Right ventricle myocardium superior (tissue), 1 donor: ENCODE results near the gene RETN. TPM values are rescaled to one million over a fixed set of nuclear protein-coding genes. Genes with fewer than 3 reads are reported as not detected.

Experiments used
- ATAC-seq: fragments of 200-7000 bp; cut with Tn5 transposase; one replicate; pipeline ENCODE4 v1.9.1; 2020; ENCODE audit warnings: mild to moderate bottlenecking; ENCODE audit not compliant: poor library complexity
- DNase-seq: peaks from one replicate; pipeline ENCODE4 v3.0.0-alpha.2; 2020
- intact Hi-C: fragments of 100-400 bp; cut with DNase I; formaldehyde crosslinking; loops from one replicate; pipeline ENCODE4 v1.11.2; 2022
- total RNA-seq: library from RNA; stranded (reverse); fragmentation: NEBNext Ultra II Directional; extraction: Animal tissue kit (Norgen Biotek cat#: 25700); gene quantifications from one replicate; pipeline ENCODE4 v1.2.1, GENCODE V29; 2021
- donor health status: DM: no; HTN: yes; CAD: no; lungs with severe emphysema.

The RETN gene
- total RNA-seq, 1 donor from 2014 or later = 0.48 TPM

- intact Hi-C loops = no loop called here
- DNase-seq (no peak), ATAC-seq (no peak)
Measured at GRCh38 chr19:7678971-7679751, 10.3 kb downstream of the RETN start.

GRCh38 chr19:7679771-7680605 is 11.1 kb downstream of the RETN start:
- intact Hi-C loops = loop anchor here (5.0 kb wide), 1 partner anchor 113 kb away; no protein-coding TSS in a partner anchor
- DNase-seq (no peak), ATAC-seq (no peak)

- ATAC-seq (peak; percentile 94), DNase-seq (peak; percentile 94)
- intact Hi-C loops = loop anchor here (5.0 kb wide), 1 partner anchor 113 kb away; no protein-coding TSS in a partner anchor
Measured at GRCh38 chr19:7680606-7681339, 11.9 kb downstream of the RETN start, which contains the start of gene TRAPPC5. TRAPPC5 (plus strand) TSS chr19:7680833; CDS start chr19:7682254, 1,421 bp downstream.

- ATAC-seq (peak; percentile 83), DNase-seq (peak; percentile 87)
- intact Hi-C loops = loop anchor here (5.0 kb wide), 1 partner anchor 114 kb away; no protein-coding TSS in a partner anchor
Measured at GRCh38 chr19:7681340-7682174, 12.7 kb downstream of the RETN start.

- ATAC-seq (no peak), DNase-seq (no peak)
- intact Hi-C loops = loop anchor here (5.0 kb wide), 1 partner anchor 115 kb away; no protein-coding TSS in a partner anchor
Measured at GRCh38 chr19:7682175-7682855, 13.5 kb downstream of the RETN start.

GRCh38 chr19:7685546-7686445 is 16.9 kb downstream of the RETN start:
- DNase-seq (no peak), ATAC-seq (no peak)
- intact Hi-C loops = no loop called here

- intact Hi-C loops = no loop called here
- DNase-seq = no peak
Measured at GRCh38 chr19:7687177-7687576, 18.3 kb downstream of the RETN start.

GRCh38 chr19:7689165-7689564 is 20.3 kb downstream of the RETN start:
- ATAC-seq = no peak
- DNase-seq = no peak
- intact Hi-C loops = no loop called here

More at GRCh38 chr19:7687177-7687576, 18.3 kb downstream of the RETN start:
- ATAC-seq = no peak

GRCh38 chr19:7690779-7691258 is 22.0 kb downstream of the RETN start:
- ATAC-seq = no peak
- no peak for DNase-seq
- intact Hi-C loops = no loop called here

GRCh38 chr19:7691497-7691896 is 22.6 kb downstream of the RETN start:
- intact Hi-C loops = no loop called here
- DNase-seq (no peak), ATAC-seq (no peak)

GRCh38 chr19:7692417-7693088 is 23.7 kb downstream of the RETN start:
- intact Hi-C loops = no loop called here
- ATAC-seq (no peak), DNase-seq (no peak)

- no peak for DNase-seq
- intact Hi-C loops = no loop called here
- ATAC-seq = no peak
Measured at GRCh38 chr19:7694499-7694898, 25.6 kb downstream of the RETN start.

GRCh38 chr19:7697721-7698287 is 29.0 kb downstream of the RETN start:
- ATAC-seq (no peak), DNase-seq (no peak)
- intact Hi-C loops = no loop called here

GRCh38 chr19:7698583-7698982 is 29.7 kb downstream of the RETN start:
- no peak for ATAC-seq
- intact Hi-C loops = no loop called here

GRCh38 chr19:7699003-7699402 is 30.2 kb downstream of the RETN start:
- ATAC-seq (no peak), DNase-seq (no peak)
- intact Hi-C loops = no loop called here

More at GRCh38 chr19:7698583-7698982, 29.7 kb downstream of the RETN start:
- no peak for DNase-seq
